Gastroesophageal sphincter (tissue), 4 donors: Measurements from ENCODE around the gene ZBTB42. TPM values are rescaled to one million over a fixed set of nuclear protein-coding genes. Genes with fewer than 3 reads are reported as not detected.

Experiments
- ATAC-seq: fragments of 150-250 bp; one replicate; pipeline ENCODE4 v1.9.1; 2016; ENCODE audit warnings: mild to moderate bottlenecking, moderate library complexity
- H3K27ac ChIP-seq, 4 donors: fragments of 200-600 bp; sonication (generic) in 3 of 4; 1 replicate in 3 of 4; 2 replicates in 1 of 4; pipeline ENCODE4 v1.5.1; 2016 to 2019
- H3K27me3 ChIP-seq: fragments of 200-600 bp; sonication (generic); one replicate; pipeline ENCODE4 v1.5.1; 2019
- H3K36me3 ChIP-seq, 2 donors: fragments of 200-600 bp; sonication (generic); one replicate each; pipeline ENCODE4 v1.5.1; 2019; ENCODE audit warnings: control low read depth in 1 of 2
- H3K4me1 ChIP-seq, 3 donors: fragments of 200-600 bp; sonication (generic); 1 replicate in 2 of 3; 2 replicates in 1 of 3; pipeline ENCODE4 v1.5.1; 2016 to 2019; ENCODE audit warnings: control low read depth in 2 of 3
- H3K4me3 ChIP-seq, 2 donors: fragments of 200-600 bp; sonication (generic); one replicate each; pipeline ENCODE4 v1.5.1; 2019; ENCODE audit warnings: mild to moderate bottlenecking in 1 of 2, moderate library complexity in 1 of 2
- H3K9me3 ChIP-seq, 3 donors: fragments of 200-600 bp; sonication (generic); one replicate each; pipeline ENCODE4 v1.5.1; 2017 to 2019; ENCODE audit warnings: control low read depth in 2 of 3
- EP300 ChIP-seq: sonication (generic); formaldehyde crosslinking; IDR thresholded peaks from one replicate; pipeline ENCODE4 v1.6.1; 2017; ENCODE audit warnings: antibody characterized with exemption, mild to moderate bottlenecking
- POLR2A ChIP-seq, 2 donors: fragments of 450-650 bp; IDR thresholded peaks; one replicate each; pipeline ENCODE4 v1.6.1; 2017; ENCODE audit warnings: antibody characterized with exemption in 2 of 2, mild to moderate bottlenecking in 2 of 2, moderate library complexity in 1 of 2
- POLR2AphosphoS5 ChIP-seq: sonication (generic); formaldehyde crosslinking; IDR thresholded peaks from one replicate; pipeline ENCODE4 v1.6.1; 2017; ENCODE audit warnings: antibody characterized with exemption
- WGBS, 2 donors: methylation state at CpG; one replicate each; pipeline ENCODE4 v1.1.5; 2018; ENCODE audit warnings: low coverage in 1 of 2; 5-methylcytosine and 5-hydroxymethylcytosine counted together
- total RNA-seq, 4 donors: library from RNA; depleted of rRNA; stranded (reverse); fragments of >200 nt; gene quantifications; one replicate each; pipeline ENCODE4 v1.1.0, GENCODE V29; 2016
- TF ChIP-seq, protein P1 (sequence below), 4 experiments: fragments of 200-600 bp in 2 of 4; fragments of 450-650 bp in 2 of 4; sonication (generic) in 1 of 4; IDR thresholded peaks; one replicate each; pipeline ENCODE4 v1.5.1; 2017 to 2019; ENCODE audit warnings: antibody characterized with exemption in 4 of 4, mild to moderate bottlenecking in 2 of 4, moderate library complexity in 2 of 4

Gene ZBTB42
- total RNA-seq, 4 donors from 2014 or later: 2.0 to 4.8 (median 3.2) TPM

DNA sequence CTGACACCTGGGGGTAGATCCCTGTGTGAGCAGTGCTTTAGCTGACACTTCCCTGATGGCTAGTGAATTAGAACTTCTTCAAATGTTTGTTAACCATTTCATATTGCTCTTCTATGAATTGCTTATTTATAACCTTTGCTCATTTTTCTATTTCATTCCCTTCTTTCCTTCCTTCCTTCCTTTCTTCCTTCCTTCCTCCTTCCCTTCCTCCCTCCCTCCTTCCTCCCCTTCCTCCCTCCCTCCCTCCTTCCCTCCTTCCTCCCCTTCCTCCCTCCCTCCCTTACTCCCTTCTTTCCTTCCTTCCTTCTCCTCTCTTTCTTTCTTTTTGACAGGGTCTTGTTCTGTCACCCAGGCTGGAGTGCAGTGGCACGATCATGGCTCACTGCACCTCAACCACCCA lies 40.8 kb downstream of the ZBTB42 start:
- no peak for TF ChIP-seq POLR2A (IDR thresholded peaks at IDR 0.05)
- TF ChIP-seq, protein P1, sequence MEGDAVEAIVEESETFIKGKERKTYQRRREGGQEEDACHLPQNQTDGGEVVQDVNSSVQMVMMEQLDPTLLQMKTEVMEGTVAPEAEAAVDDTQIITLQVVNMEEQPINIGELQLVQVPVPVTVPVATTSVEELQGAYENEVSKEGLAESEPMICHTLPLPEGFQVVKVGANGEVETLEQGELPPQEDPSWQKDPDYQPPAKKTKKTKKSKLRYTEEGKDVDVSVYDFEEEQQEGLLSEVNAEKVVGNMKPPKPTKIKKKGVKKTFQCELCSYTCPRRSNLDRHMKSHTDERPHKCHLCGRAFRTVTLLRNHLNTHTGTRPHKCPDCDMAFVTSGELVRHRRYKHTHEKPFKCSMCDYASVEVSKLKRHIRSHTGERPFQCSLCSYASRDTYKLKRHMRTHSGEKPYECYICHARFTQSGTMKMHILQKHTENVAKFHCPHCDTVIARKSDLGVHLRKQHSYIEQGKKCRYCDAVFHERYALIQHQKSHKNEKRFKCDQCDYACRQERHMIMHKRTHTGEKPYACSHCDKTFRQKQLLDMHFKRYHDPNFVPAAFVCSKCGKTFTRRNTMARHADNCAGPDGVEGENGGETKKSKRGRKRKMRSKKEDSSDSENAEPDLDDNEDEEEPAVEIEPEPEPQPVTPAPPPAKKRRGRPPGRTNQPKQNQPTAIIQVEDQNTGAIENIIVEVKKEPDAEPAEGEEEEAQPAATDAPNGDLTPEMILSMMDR (IDR thresholded peaks at IDR 0.05): no peak
- TF ChIP-seq EP300: no peak
- no peak for TF ChIP-seq POLR2AphosphoS5
- Histone ChIP-seq H3K36me3 (no peaks in the 10 kb centered on the region), H3K4me1 (peaks cover 0 to 21% (median 15%) of the 10 kb centered on the region in 3 donors), H3K27me3 (peaks cover 42% of the 10 kb centered on the region), H3K4me3 (no peak overlapping the region), H3K27ac (no peak overlapping the region), H3K9me3 (no peaks in the 10 kb centered on the region)
- ATAC-seq: no peak
- WGBS, 2 donors: 20 to 50% methylated on average over 1 of the region's 1 CpG

DNA sequence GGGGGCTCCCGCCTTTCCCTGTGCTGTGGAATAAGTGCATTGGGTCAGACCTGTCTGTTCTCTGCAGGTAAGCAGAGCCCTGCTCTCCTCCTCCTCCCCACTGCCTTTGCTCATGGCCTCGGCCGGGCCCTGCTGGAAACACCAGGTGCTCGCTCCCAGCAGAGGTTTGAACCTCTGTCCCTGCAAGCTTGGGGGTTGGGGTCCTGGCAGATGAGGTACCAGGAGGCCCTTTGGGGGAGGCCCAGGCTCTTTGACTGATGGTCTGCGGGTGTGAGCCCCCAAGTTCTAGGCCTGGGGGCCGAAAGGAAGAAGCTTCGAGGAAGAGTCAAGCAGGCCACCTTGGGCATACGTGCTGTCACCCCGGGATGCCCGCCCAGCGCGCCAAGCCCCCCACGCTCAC lies 42.1 kb downstream of the ZBTB42 start:
- H3K4me1 ChIP-seq: peaks cover 0 to 21% (median 15%) of the 10 kb centered on the region in 3 donors
- H3K27me3 ChIP-seq: peaks cover 49% of the 10 kb centered on the region
- no peaks in the 10 kb centered on the region for H3K36me3 ChIP-seq
- WGBS, 2 donors: 100% methylated on average over 1 of the region's 13 CpGs; no CpG with 5 or more reads in 1 of the 2 donors
- no peak for TF ChIP-seq POLR2AphosphoS5
- no peak for TF ChIP-seq EP300
- no peak for TF ChIP-seq POLR2A (IDR thresholded peaks at IDR 0.05)
- TF ChIP-seq, protein P1 (IDR thresholded peaks at IDR 0.05): no peak
- H3K27ac ChIP-seq: no peak overlapping the region
- no peaks in the 10 kb centered on the region for H3K9me3 ChIP-seq
- ATAC-seq: no peak
- H3K4me3 ChIP-seq: peak overlapping the region in 1 of 2 donors; percentile 51

DNA sequence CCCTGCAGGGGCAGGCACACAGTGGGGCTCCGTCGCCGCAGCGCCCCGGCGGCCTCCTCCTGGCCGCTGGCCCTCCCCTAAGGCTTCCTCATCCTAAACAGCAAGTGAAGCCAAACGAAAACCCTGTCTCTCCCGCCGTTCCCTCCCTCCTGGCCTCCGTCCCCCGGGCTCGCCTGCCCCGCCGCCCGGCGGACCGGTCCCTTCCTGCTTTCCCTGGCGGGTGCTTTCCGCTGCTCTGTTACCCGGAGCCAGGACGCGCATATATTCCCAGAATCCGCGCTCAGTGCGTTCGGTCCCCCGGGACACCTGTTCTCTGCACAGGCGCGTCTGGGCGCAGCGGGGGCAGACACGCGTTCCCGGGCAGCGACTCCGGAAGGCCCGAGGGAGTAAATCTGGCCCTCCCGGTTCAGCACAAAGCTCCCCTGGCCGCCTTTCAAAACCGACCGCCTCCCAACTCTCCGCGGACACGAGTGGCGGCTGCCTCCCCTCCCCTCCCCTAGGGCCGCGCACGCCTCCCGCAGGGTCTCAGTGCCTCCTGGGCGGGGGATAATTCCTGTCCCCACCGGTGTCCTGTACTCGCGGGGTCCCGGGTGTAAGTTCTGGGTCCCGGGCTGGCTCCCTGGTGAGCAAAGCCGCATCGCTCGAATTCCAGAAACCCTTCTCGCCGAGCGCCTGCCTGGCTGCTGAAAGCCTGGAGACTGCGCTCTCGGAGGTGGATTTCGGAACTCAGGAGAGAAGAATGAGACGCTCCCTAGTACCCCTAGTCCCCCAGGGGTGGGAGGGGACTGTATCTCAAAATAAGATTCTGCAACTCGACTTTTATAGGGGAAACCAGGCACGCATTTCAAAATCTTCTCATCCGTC lies 42.8 kb downstream of the ZBTB42 start:
- Histone ChIP-seq H3K27me3 (peaks cover 51% of the 10 kb centered on the region), H3K4me3 (peak overlapping the region; percentile 7 to 51), H3K36me3 (no peaks in the 10 kb centered on the region), H3K9me3 (no peaks in the 10 kb centered on the region), H3K4me1 (peaks cover 0 to 21% (median 15%) of the 10 kb centered on the region in 3 donors), H3K27ac (no peak overlapping the region)
- ATAC-seq: peak; percentile 36
- TF ChIP-seq EP300: no peak
- TF ChIP-seq POLR2AphosphoS5: no peak
- TF ChIP-seq, protein P1 (IDR thresholded peaks at IDR 0.05): no peak
- no peak for TF ChIP-seq POLR2A (IDR thresholded peaks at IDR 0.05)
- 1% methylated on average over 15 of the region's 69 CpGs; no CpG with 5 or more reads in 1 of the 2 donors for WGBS, 2 donors

DNA sequence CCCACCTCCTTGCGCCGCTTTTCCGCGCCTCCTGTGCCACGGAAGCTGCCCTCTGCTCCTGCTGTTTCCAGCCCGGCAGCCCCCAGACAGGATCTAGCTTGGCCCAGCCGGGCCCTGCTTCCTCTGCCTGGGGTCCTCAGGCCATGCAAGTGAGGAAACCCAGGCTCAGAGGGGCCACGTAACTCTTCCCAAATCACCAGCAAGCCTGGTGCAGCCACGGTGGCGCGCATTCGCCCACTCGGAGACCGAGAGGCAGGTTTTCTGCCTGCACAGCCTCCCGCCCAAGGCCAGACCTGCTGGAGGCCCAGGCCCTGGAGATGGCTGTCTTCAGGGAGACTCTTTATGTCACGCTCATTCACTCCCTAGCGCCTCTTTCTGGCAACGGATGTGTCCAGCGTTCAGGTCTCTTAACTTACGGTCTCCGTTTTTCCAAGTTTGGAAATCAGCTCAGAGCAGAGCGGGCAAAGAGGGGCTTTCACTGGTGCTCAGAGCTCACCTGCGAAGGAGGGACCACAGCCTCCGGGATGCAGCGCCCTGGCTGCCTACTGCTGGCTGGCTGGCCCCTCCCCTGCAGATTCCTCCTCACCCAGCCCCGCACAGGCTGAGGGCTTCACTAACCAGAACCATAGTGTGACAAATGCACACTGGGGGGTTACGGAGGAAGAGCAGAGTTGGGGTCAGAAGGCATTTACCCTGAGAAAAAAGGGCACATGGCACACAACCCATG lies 43.6 kb downstream of the ZBTB42 start:
- Histone ChIP-seq H3K27me3 (peaks cover 59% of the 10 kb centered on the region), H3K27ac (no peak overlapping the region), H3K4me1 (peaks cover 0 to 21% (median 15%) of the 10 kb centered on the region in 3 donors), H3K36me3 (no peaks in the 10 kb centered on the region), H3K4me3 (peak overlapping the region in 1 of 2 donors; percentile 51), H3K9me3 (no peaks in the 10 kb centered on the region)
- ATAC-seq: no peak
- TF ChIP-seq POLR2AphosphoS5 (no peak), EP300 (no peak), POLR2A (IDR thresholded peaks at IDR 0.05) (no peak)
- TF ChIP-seq, protein P1 (IDR thresholded peaks at IDR 0.05): no peak
- WGBS, 2 donors: 0 to 1% methylated on average over 1 to 17 of the region's 27 CpGs
